ENCODE results near the gene ARHGEF37.

- TF ChIP-seq CTCF (conservative IDR thresholded peaks at IDR 0.05; ENCODE audit: low read depth, low read length) (no peak), EZH2 (IDR thresholded peaks at IDR 0.05; ENCODE audit: borderline replicate concordance, low read depth, low read length, poor library complexity, severe bottlenecking) (no peak)
Observed at GRCh38 chr5:149615976-149616375, 34.7 kb downstream of the ARHGEF37 start.

All from A673 (cell line).